ENCODE results near the gene CLCN6. TPM values are rescaled to one million over a fixed set of nuclear protein-coding genes. Genes with fewer than 3 reads are reported as not detected.
A peak's percentile ranks its signal among the peaks of the same experiment; 100 is the strongest.

CLCN6 gene
- polyA plus RNA-seq, 3 donors, result 3.8 to 37.1 (median 4.2) TPM

DNA sequence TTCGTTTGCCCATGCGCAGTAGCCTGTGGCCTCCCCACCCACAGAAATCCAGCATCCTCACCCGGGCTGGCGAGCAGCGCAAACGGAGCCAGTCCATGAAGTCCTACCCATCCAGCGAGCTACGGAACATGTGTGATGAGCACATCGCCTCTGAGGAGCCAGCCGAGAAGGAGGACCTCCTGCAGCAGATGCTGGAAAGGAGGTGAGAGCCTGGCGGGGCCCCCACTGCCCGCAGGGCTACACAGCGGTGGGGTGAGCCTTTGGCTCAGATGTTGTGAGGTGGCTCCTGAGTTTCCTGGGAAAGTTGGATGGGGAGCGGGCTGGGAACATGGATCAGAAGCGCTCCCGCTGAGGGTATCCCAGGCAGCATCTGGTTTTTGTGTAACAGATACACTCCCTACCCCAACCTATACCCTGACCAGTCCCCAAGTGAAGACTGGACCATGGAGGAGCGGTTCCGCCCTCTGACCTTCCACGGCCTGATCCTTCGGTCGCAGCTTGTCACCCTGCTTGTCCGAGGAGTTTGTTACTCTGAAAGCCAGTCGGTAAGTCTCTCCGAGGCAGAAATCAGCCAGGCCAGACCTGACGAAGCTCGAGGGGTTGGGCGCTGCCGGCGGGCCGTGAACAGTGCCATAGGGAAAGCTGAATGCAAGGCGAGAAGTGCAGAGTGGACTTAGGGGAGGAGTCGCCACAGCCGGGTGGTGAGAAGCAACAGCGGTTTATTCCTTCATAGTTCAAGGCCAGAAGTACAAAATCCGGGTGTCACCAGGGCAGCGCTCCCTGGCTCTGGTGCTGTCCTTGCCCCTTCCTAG is 31.2 kb downstream of the CLCN6 start:
- Histone ChIP-seq H3K4me2 (replicated peaks; ENCODE audit: extremely low read depth, low read length, poor library complexity, severe bottlenecking) (no peak overlapping the region), H3K27ac (ENCODE audit: low read depth in 1 of 2, low read length in 2 of 2) (no peak overlapping the region), H3K4me1 (ENCODE audit: control insufficient read depth in 1 of 2, insufficient read depth in 2 of 2, low read length in 2 of 2) (peaks cover 12 to 15% of the 10 kb centered on the region in 2 donors), H3K9ac (ENCODE audit: insufficient read depth, low read length, poor library complexity, severe bottlenecking) (no peak overlapping the region), H3K36me3 (replicated peaks in 1 of 2; ENCODE audit: control insufficient read depth in 1 of 2, insufficient read depth in 2 of 2, low read length in 2 of 2) (peaks cover 95 to 97% of the 10 kb centered on the region in 2 donors), H4K20me1 (ENCODE audit: insufficient read depth, low read length) (peaks cover 18% of the 10 kb centered on the region), H3K4me3 (replicated peaks in 1 of 3; ENCODE audit: low read depth in 2 of 3, low read length in 3 of 3) (no peak overlapping the region), H3K9me3 (replicated peaks in 1 of 2; ENCODE audit: control insufficient read depth in 1 of 2, insufficient read depth in 1 of 2, low read length in 2 of 2) (no peaks in the 10 kb centered on the region), H3K79me2 (ENCODE audit: insufficient read depth, low read length) (no peaks in the 10 kb centered on the region), H2AFZ (ENCODE audit: insufficient read depth, low read depth, low read length, poor library complexity, severe bottlenecking) (no peak overlapping the region), H3K27me3 (ENCODE audit: control insufficient read depth in 2 of 2, insufficient read depth in 2 of 2, low read length in 2 of 2) (no peaks in the 10 kb centered on the region)
- H3K9me3 Mint-ChIP-seq, result no peaks in the 10 kb centered on the region
- H3K27me3 Mint-ChIP-seq (ENCODE audit: low read depth in 3 of 3), result no peaks in the 10 kb centered on the region
- peaks cover 94 to 100% of the 10 kb centered on the region in 2 donors for H3K36me3 Mint-ChIP-seq
- no peak overlapping the region for H3K4me3 Mint-ChIP-seq
- TF ChIP-seq, protein P1, sequence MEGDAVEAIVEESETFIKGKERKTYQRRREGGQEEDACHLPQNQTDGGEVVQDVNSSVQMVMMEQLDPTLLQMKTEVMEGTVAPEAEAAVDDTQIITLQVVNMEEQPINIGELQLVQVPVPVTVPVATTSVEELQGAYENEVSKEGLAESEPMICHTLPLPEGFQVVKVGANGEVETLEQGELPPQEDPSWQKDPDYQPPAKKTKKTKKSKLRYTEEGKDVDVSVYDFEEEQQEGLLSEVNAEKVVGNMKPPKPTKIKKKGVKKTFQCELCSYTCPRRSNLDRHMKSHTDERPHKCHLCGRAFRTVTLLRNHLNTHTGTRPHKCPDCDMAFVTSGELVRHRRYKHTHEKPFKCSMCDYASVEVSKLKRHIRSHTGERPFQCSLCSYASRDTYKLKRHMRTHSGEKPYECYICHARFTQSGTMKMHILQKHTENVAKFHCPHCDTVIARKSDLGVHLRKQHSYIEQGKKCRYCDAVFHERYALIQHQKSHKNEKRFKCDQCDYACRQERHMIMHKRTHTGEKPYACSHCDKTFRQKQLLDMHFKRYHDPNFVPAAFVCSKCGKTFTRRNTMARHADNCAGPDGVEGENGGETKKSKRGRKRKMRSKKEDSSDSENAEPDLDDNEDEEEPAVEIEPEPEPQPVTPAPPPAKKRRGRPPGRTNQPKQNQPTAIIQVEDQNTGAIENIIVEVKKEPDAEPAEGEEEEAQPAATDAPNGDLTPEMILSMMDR (IDR thresholded peaks at IDR 0.05), result no peak
- 94% methylated on average over 31 of the region's 36 CpGs for WGBS (ENCODE audit: insufficient coverage)
- no peak for DNase-seq
- peak overlapping the region in 3 of 7 donors; percentile 6 to 77 (median 68) for H3K27ac Mint-ChIP-seq
- intact Hi-C loops (cut with micrococcal nuclease), result no loop called here
- H3K4me1 Mint-ChIP-seq, result peaks cover 17% of the 10 kb centered on the region

DNA sequence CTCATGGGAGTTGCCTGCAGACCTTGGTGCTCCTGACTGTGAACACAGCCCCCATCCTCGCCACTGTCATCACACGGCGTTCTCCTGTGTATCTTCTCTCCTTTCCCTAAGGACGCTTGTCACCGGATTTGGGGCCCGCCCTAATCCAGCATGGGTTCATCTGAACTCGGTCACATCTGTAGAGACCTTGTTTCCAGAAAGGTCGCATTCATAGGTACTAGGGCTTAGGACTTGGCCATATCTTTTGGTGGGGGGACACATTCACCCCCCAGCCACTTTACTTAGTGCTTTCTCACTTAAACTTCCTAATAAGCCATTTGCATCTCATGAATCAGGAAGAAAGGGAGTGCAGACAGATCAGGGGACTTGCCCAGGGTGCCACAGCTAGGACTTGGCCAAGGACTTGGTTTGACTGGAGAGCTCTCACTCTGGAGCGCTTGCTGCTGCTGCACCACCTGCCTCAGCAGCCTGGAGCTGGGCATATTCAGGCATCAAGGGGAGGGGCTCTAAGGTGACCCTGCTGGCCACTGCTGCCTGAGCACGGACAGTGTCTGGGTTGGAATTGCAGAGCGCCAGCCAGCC is 31.9 kb downstream of the CLCN6 start:
- Histone ChIP-seq H3K79me2 (ENCODE audit: insufficient read depth, low read length) (no peaks in the 10 kb centered on the region), H3K36me3 (replicated peaks in 1 of 2; ENCODE audit: control insufficient read depth in 1 of 2, insufficient read depth in 2 of 2, low read length in 2 of 2) (peaks cover 88 to 90% of the 10 kb centered on the region in 2 donors), H3K27ac (ENCODE audit: low read depth in 1 of 2, low read length in 2 of 2) (no peak overlapping the region), H2AFZ (ENCODE audit: insufficient read depth, low read depth, low read length, poor library complexity, severe bottlenecking) (no peak overlapping the region), H3K27me3 (ENCODE audit: control insufficient read depth in 2 of 2, insufficient read depth in 2 of 2, low read length in 2 of 2) (no peaks in the 10 kb centered on the region), H3K4me2 (replicated peaks; ENCODE audit: extremely low read depth, low read length, poor library complexity, severe bottlenecking) (no peak overlapping the region), H3K9ac (ENCODE audit: insufficient read depth, low read length, poor library complexity, severe bottlenecking) (no peak overlapping the region), H4K20me1 (ENCODE audit: insufficient read depth, low read length) (peaks cover 20% of the 10 kb centered on the region), H3K4me3 (replicated peaks in 1 of 3; ENCODE audit: low read depth in 2 of 3, low read length in 3 of 3) (no peak overlapping the region), H3K4me1 (ENCODE audit: control insufficient read depth in 1 of 2, insufficient read depth in 2 of 2, low read length in 2 of 2) (peaks cover 19 to 22% of the 10 kb centered on the region in 2 donors), H3K9me3 (replicated peaks in 1 of 2; ENCODE audit: control insufficient read depth in 1 of 2, insufficient read depth in 1 of 2, low read length in 2 of 2) (no peaks in the 10 kb centered on the region)
- H3K4me1 Mint-ChIP-seq, result peaks cover 24% of the 10 kb centered on the region
- H3K4me3 Mint-ChIP-seq, result no peak overlapping the region
- H3K9me3 Mint-ChIP-seq, result no peaks in the 10 kb centered on the region
- DNase-seq, result no peak
- H3K27ac Mint-ChIP-seq, result peak overlapping the region in 2 of 7 donors; percentile 4 to 68
- 96% methylated on average over 6 of the region's 11 CpGs for WGBS (ENCODE audit: insufficient coverage)
- intact Hi-C loops (cut with micrococcal nuclease), result loop anchor here (1.0 to 2.0 kb wide), 2 partner anchors 55 to 56 kb away; no protein-coding TSS in a partner anchor
- no peaks in the 10 kb centered on the region for H3K27me3 Mint-ChIP-seq (ENCODE audit: low read depth in 3 of 3)
- TF ChIP-seq, protein P1 (IDR thresholded peaks at IDR 0.05), result no peak
- peaks cover 91 to 96% of the 10 kb centered on the region in 2 donors for H3K36me3 Mint-ChIP-seq

Measured in CD14-positive monocyte (primary cell).